GM12878 (cell line): ENCODE results near the gene STK35.

ENCODE experiments used
- MTA3 ChIP-seq: IDR thresholded peaks from 2 replicates; pipeline ENCODE4 v1.6.1; 2012; ENCODE audit warnings: low read length, inconsistent platforms, borderline replicate concordance
- SIN3A ChIP-seq: IDR thresholded peaks from 2 replicates; pipeline ENCODE4 v1.6.1; 2012; ENCODE audit warnings: low read depth, low read length, improper control_type of control experiment
- SIX5 ChIP-seq: IDR thresholded peaks from 2 replicates; pipeline ENCODE4 v1.6.1; 2011; ENCODE audit warnings: mild to moderate bottlenecking, low read depth, low read length, moderate library complexity; ENCODE audit not compliant: severe bottlenecking
- TF ChIP-seq, protein P1 (sequence below), 3 experiments: IDR thresholded peaks in 2 of 3; conservative IDR thresholded peaks in 1 of 3; 2 replicates each; pipeline ENCODE4 v1.5.1; 2011; ENCODE audit warnings: low read depth in 3 of 3, low read length in 3 of 3, mild to moderate bottlenecking in 3 of 3, control low read depth in 2 of 3, moderate library complexity in 2 of 3, inconsistent platforms in 1 of 3, mixed read lengths in 1 of 3; ENCODE audit not compliant: control insufficient read depth in 2 of 3, insufficient read depth in 1 of 3; ENCODE audit errors: extremely low read depth in 1 of 3

DNA sequence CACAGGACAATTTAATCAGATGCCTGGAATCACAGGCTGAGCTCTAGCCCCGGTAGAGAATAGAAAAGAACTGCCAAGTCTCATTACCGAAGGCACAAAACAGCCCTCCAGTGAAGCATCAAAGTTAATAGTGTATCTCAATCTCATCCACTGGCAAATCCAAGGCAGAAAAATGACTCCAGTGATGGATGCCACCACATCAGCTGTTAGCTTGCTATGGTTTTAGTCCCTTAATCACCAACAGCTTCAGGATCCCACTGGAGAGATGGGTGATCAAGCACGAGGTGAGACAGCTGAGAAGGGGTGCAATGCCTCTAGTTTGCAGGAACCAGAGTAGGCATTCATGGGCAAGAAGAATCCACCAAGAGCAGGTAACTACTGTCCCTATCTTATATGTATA is 81.8 kb downstream of the STK35 start:
- TF ChIP-seq, protein P1, sequence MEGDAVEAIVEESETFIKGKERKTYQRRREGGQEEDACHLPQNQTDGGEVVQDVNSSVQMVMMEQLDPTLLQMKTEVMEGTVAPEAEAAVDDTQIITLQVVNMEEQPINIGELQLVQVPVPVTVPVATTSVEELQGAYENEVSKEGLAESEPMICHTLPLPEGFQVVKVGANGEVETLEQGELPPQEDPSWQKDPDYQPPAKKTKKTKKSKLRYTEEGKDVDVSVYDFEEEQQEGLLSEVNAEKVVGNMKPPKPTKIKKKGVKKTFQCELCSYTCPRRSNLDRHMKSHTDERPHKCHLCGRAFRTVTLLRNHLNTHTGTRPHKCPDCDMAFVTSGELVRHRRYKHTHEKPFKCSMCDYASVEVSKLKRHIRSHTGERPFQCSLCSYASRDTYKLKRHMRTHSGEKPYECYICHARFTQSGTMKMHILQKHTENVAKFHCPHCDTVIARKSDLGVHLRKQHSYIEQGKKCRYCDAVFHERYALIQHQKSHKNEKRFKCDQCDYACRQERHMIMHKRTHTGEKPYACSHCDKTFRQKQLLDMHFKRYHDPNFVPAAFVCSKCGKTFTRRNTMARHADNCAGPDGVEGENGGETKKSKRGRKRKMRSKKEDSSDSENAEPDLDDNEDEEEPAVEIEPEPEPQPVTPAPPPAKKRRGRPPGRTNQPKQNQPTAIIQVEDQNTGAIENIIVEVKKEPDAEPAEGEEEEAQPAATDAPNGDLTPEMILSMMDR (IDR thresholded peaks at IDR 0.05 in 2 of 3, conservative IDR thresholded peaks at IDR 0.05 in 1 of 3; ENCODE audit: control insufficient read depth in 2 of 3, extremely low read depth in 1 of 3, insufficient read depth in 1 of 3, low read depth in 3 of 3, low read length in 3 of 3), result no peak
- no peak for TF ChIP-seq MTA3
- no peak for TF ChIP-seq SIX5
- TF ChIP-seq SIN3A, result no peak
